GM18909 (cell line): ENCODE results near the gene ASB1.

Experiments used
- ATAC-seq: cut with Tn5 transposase; IDR thresholded peaks from one replicate; pipeline ENCODE4 v1.9.1; 2021; ENCODE audit warnings: mild to moderate bottlenecking; ENCODE audit not compliant: unreplicated experiment, poor library complexity

The ASB1 gene, protein sequence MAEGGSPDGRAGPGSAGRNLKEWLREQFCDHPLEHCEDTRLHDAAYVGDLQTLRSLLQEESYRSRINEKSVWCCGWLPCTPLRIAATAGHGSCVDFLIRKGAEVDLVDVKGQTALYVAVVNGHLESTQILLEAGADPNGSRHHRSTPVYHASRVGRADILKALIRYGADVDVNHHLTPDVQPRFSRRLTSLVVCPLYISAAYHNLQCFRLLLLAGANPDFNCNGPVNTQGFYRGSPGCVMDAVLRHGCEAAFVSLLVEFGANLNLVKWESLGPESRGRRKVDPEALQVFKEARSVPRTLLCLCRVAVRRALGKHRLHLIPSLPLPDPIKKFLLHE

GRCh38 chr2:238426568-238427434, at the start of gene ASB1:
TSS of gene ASB1 (plus strand) at chr2:238426927. CDS start at chr2:238427071, 144 bp downstream.
- peak; percentile 86 for ATAC-seq

- no peak for ATAC-seq
Observed at GRCh38 chr2:238378230-238379095, 48.3 kb upstream of the ASB1 start.

DNA sequence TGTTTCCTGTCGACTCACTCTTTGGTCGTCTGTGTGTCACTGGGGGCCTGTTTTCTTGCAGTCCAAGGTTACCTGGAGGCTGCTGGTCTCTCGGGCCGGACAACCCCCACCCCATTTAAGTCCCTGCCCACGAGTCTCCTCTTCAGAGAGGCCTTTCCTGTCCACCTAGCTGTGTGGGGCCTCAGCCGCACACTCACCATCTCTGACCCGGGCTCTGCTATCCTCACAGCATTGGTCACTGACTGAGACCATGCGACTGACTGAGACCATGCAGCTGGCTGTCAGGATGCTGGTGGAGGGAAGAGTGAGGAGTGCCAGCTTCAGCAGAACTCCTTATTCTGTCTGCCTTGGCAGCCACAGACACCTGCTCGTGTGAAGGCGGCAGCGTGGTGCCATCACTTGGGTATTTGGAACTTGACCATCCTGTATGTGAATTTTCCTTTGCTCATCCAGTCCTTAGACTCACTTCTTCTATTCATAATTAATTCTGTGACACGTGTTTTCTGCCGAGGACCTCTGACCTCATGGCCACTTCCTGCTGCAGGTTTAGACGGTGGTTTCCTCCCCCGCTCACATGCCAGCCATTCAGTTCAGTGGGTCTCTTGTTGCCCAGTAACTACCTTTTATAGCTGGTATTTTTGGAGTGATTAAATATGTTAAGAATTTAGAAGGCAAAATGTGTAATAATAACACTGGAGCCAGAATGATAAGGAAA, 47.5 kb upstream of the ASB1 start:
- no peak for ATAC-seq

GRCh38 chr2:238380336-238380735, 46.4 kb upstream of the ASB1 start:
- ATAC-seq = no peak

DNA sequence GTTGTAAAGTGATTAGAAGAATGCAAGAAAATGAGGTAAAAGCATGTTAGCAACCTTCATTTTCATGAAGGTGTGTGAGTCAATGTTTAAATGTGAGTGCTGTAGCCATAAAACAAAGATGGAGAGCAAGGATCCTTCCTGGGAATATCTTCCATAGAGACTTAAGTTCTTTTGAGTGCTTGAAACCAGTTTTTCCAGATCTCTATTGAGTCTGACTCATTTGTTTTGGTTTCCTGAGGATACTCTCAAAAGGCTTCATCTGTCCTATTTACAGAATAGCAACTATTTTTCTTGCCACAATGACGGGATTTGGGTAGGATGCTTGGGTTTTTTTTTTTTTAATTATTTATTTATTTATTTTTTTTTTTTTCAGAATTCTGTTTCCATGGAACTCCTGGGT, 45.9 kb upstream of the ASB1 start:
- no peak for ATAC-seq

DNA sequence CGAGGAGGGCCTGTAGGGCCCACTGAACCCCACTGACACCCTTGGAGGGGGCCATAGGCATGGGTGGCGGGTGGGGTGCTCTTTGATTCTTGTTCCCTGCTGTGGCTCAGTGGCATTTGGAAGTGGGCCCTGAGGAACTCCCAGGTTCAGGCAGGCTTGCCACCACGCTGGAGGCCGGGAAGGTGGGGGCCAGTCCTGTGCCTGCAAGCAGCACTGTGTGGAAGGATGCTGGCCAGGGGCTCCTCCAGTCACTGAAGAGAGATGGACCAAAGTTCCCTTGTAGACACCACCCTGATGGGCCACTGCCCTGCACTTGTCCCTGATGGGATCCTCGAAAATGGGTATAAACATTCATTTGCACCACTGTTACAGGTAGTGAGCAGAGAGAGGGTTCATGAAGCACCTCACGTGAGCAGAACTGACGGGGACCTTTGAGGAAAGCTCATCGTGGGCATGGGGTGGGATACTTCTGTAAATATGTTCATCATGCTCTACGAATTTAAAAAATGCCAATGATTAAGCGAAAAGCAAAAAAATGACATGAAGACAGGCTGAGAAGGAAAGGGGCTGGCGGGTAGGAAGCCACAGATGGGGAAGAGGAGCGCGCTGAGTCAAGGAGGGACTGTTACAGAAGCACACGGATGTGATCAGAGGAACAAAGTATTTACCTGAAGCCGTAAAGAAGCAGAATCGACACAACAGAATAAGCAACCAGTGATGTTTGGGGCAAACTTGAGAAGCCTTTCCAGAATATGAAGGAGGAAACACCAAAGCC, 45.2 kb upstream of the ASB1 start:
- no peak for ATAC-seq

DNA sequence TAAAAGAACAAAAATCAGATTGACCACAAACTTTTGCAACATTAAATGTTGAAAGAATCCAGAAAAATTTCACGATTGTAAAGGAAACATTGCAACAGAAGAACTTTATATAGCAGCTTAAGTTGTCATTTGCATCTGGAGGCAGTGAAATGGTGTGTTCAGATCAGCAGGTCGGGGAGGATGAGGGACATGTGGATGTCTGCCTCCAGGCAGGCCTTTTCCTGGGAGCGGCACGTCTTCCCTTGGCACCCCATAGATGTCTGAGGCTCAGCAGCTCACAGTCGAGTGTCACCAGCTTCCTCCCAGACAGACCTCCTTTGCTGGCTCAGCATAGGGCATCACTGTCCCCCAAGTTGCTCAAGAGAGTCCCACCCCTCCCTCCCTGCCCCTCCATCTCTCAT, 44.3 kb upstream of the ASB1 start:
- ATAC-seq = no peak

GRCh38 chr2:238383135-238383534, 43.6 kb upstream of the ASB1 start:
- no peak for ATAC-seq

DNA sequence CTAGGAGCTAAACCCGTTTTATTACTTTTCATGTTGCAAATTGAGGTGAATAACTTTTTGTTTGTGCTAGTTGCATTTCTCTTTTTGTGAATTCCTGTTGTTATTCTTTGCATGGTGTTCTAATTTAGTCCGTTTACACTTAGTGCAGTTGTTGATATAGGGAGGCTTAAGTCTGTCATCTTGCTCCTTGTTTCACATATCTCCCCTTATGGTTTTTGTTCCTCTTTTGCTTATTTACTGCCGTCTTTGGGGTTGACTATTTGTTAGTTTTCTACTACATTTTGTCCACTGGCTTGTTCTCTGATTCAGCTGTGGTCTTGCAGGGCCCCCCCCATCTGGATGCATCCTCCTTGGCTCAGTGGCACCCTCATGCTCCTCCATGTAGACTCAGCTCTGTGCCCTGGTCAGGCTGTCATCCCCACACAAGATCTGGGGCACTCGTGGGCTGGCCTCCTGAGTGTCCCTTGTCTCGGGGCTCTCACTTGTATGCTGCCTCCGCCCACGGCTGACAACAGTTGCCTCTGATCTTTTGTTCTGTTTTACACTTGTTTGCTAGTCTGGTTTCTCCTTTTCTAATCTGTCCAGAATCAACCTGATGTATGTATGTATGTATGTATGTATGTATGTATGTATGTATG, 42.9 kb upstream of the ASB1 start:
- no peak for ATAC-seq

- ATAC-seq = no peak
Observed at GRCh38 chr2:238387332-238387731, 39.4 kb upstream of the ASB1 start.

GRCh38 chr2:238388794-238389193, 37.9 kb upstream of the ASB1 start:
- no peak for ATAC-seq

DNA sequence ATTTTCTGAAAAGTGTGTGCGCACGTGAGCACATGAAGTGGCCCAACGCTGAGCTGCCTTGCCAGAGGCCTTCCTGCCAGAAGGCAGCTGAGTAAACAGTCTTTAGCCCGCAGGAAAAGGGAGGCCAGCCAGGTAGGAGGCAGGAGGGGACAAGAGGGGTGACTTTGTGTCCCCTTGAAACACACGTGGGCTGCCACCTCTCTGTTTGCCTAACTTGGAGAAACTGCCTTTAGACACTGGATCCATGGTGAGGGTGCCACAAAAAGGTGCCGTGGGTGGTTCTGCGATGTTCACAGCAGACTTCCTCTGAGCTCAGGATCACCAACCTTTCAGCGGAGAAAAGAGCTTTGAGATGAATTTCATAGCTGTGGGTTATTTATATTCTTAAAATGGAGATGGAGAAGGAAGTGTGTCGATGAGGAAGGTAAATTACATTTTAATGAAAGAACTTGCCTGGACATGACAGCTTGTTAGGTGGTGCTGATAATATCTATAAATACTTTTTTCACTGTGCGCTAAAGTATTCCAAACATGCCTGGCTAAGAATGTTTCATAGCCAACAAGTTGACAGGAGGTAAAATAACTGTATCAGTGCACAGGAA, 36.6 kb upstream of the ASB1 start:
- ATAC-seq = no peak

- no peak for ATAC-seq
Observed at GRCh38 chr2:238391042-238391689, 35.6 kb upstream of the ASB1 start.

DNA sequence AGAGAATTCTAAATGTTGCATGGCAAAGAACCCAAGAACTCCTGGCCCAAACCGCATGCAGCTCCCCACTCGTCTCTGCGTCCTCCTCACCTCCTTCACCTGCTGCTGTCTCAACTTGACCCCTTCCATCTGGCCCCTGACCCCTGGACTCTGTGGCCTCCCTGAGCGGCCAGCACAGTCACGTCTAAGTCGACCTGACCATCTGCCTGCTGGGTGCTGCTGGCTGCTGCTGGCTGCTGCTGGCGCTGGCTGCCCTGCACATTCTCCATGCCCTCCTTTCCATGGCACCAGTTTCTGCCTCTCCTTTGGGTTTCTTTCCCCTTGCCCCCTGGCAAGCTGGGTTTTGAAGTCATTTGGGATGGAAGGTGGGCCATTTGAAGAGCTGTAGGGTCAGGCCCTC, 30.1 kb upstream of the ASB1 start:
- ATAC-seq = no peak

GRCh38 chr2:238397356-238397755, 29.4 kb upstream of the ASB1 start:
- no peak for ATAC-seq

DNA sequence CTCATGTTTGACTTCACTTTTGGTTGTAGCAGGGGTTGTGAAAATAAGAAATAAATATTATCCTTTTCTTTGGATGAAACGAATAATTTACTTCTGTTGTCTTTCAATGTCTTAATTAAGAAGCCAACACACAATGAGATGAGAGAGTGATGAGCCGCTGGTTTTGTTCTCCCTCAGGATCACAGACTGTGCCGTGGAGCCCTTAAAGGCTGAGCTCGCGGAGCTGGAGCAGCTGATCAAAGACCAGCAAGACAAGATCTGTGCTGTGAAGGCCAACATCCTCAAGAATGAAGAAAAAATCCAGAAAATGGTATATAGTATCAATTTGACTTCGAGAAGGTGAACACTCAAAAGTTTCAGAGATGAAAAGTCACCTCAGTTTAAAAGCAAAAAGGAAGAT, 28.1 kb upstream of the ASB1 start:
- ATAC-seq = no peak

DNA sequence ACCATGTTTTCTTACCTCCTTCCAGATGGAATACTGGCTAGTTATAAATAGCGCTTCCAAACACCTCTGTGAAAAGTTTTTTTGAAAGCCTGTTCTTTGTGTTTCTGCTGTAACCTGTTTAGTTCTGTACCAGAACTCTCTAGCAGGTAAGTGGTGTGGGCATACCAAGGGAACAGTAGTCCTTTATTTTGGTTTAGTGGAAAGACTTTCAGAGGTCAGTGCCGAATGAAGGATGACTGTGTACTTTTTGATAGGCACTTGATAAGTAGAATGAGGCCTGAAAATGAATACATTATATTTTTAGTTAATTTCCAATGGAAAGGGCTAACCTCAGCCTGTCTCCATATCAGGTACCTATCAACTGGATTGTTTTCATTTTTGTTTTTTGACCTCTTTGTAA, 27.6 kb upstream of the ASB1 start:
- no peak for ATAC-seq

DNA sequence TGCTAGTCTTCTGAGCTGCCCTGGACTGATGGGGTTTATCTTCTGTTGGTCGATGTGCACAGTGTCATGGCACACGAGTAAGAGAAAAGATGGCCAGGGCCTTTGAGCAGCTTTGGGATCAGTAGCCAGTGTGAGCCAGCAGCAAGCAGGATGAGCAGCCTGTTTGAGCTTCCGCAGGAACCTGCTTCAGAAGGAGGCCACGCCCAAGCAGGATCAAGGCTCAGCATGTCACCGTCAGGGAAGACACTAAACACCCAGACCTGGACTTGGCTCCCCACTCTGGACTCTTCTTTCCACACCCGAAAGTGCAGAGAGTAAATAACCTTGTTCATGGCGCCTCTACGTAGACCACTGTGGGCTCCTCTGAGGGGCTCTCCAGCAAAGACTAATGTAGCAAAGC, 25.2 kb upstream of the ASB1 start:
- ATAC-seq = no peak
